PC-3 (cell line): Measurements from ENCODE around the gene NANS. TPM values are rescaled to one million over a fixed set of nuclear protein-coding genes. Genes with fewer than 3 reads are reported as not detected.

Experiments
- ATAC-seq: fragments of 200-7000 bp; cut with Tn5 transposase; 2 replicates; pipeline ENCODE4 v1.9.1; 2020; ENCODE audit warnings: mild to moderate bottlenecking, moderate library complexity
- BruUV-seq: library from RNA; stranded (reverse); fragments of 400-500 nt; replicated peaks from 2 replicates; lab custom pipeline; 2021; lab: Mats Ljungman, UMichigan
- CTCF ChIA-PET: fragments of 300-600 bp; sonication (Branson Sonifier 250); formaldehyde crosslinking; loops from one replicate; lab custom pipeline; 2022; ENCODE audit warnings: antibody characterized with exemption; lab: Charles Lee
- POLR2A ChIA-PET: fragments of 300-600 bp; sonication (Branson Sonifier 250); formaldehyde crosslinking; loops from one replicate; lab custom pipeline; 2022; ENCODE audit warnings: antibody characterized with exemption; ENCODE audit not compliant: unreplicated experiment; lab: Charles Lee
- DNase-seq: peaks from one replicate; pipeline ENCODE4 v3.0.0-alpha.2; 2015
- H2AFZ ChIP-seq: fragments of 300-600 bp; sonication (generic); 2 replicates; pipeline ENCODE4 v1.6.0; 2016; ENCODE audit warnings: antibody characterized with exemption, low read length
- H3F3A ChIP-seq: fragments of 300-600 bp; sonication (generic); one replicate; pipeline ENCODE4 v1.6.0; 2017; ENCODE audit warnings: antibody characterized with exemption, low read length, control low read depth, mild to moderate bottlenecking; ENCODE audit not compliant: unreplicated experiment
- H3K27ac ChIP-seq: fragments of 300-600 bp; sonication (generic); 2 replicates; pipeline ENCODE4 v1.5.1; 2016; ENCODE audit warnings: mild to moderate bottlenecking, low read length
- H3K27me3 ChIP-seq: fragments of 300-600 bp; sonication (generic); 2 replicates; pipeline ENCODE4 v1.6.1; 2016; ENCODE audit warnings: low read length, mixed read lengths
- H3K36me3 ChIP-seq: fragments of 300-600 bp; sonication (generic); 2 replicates; pipeline ENCODE4 v1.6.1; 2016; ENCODE audit warnings: low read depth, mixed run types, low read length, mixed read lengths
- H3K4me1 ChIP-seq: fragments of 300-600 bp; sonication (generic); 2 replicates; pipeline ENCODE4 v1.5.1; 2016; ENCODE audit warnings: low read length; ENCODE audit not compliant: insufficient read depth
- H3K4me2 ChIP-seq: fragments of 300-600 bp; sonication (generic); 2 replicates; pipeline ENCODE4 v1.6.0; 2016; ENCODE audit warnings: low read length
- H3K4me3 ChIP-seq: fragments of 300-600 bp; sonication (generic); 2 replicates; pipeline ENCODE4 v1.5.1; 2016; ENCODE audit warnings: mild to moderate bottlenecking, low read length, mixed read lengths
- H3K79me2 ChIP-seq: fragments of 300-600 bp; sonication (generic); 2 replicates; pipeline ENCODE4 v1.6.1; 2017; ENCODE audit warnings: low read length, mixed read lengths
- H3K9ac ChIP-seq: fragments of 300-600 bp; sonication (generic); 2 replicates; pipeline ENCODE4 v1.6.0; 2016; ENCODE audit warnings: mild to moderate bottlenecking, low read length
- H3K9me2 ChIP-seq: fragments of 300-600 bp; sonication (generic); replicated peaks from 2 replicates; pipeline ENCODE4 v1.6.1; 2016; ENCODE audit warnings: mixed run types, low read length, mixed read lengths
- H3K9me3 ChIP-seq: fragments of 300-600 bp; sonication (generic); 2 replicates; pipeline ENCODE4 v1.6.1; 2016; ENCODE audit warnings: low read length, mixed read lengths
- H4K20me1 ChIP-seq: fragments of 300-600 bp; sonication (generic); 2 replicates; pipeline ENCODE4 v1.6.1; 2016; ENCODE audit warnings: low read length, mixed read lengths
- CTCF ChIP-seq: fragments of 300-600 bp; sonication (generic); conservative IDR thresholded peaks from 2 replicates; pipeline ENCODE4 v1.5.1; 2017; ENCODE audit warnings: antibody characterized with exemption, low read depth, mild to moderate bottlenecking, low read length
- EZH2 ChIP-seq: fragments of 300-600 bp; sonication (generic); IDR thresholded peaks from one replicate; pipeline ENCODE4 v1.6.1; 2017; ENCODE audit warnings: antibody characterized with exemption, mild to moderate bottlenecking, low read length; ENCODE audit not compliant: unreplicated experiment
- EZH2phosphoT487 ChIP-seq: fragments of 300-600 bp; sonication (generic); IDR thresholded peaks from 2 replicates; pipeline ENCODE4 v1.6.1; 2018; ENCODE audit warnings: mild to moderate bottlenecking, antibody characterized with exemption, low read length, borderline replicate concordance
- intact Hi-C: fragments of 100-400 bp; cut with micrococcal nuclease; formaldehyde crosslinking; loops from 2 replicates; pipeline ENCODE4 v1.9.0; 2023
- total RNA-seq: library from RNA; depleted of rRNA; stranded (reverse); fragments of >200 nt; gene quantifications from 2 replicates; pipeline ENCODE4 v1.2.3, GENCODE V29; 2014

Gene NANS
- total RNA-seq, 1 experiment from 2014 or later, result 93.0 TPM

GRCh38 chr9:98104445-98104881, 47.9 kb downstream of the NANS start:
- no peak for ATAC-seq
- CTCF ChIA-PET, result no interaction called here
- H2AFZ ChIP-seq, result no peak overlapping the region
- H3K9me3 ChIP-seq, result peaks cover 12% of the 10 kb centered on the region; the same call in 1 of the 2 replicates
- no peak for TF ChIP-seq EZH2
- TF ChIP-seq CTCF, result no peak
- no peak for TF ChIP-seq EZH2phosphoT487
- no peaks in the 10 kb centered on the region for H3K9me2 ChIP-seq
- no peaks in the 10 kb centered on the region for H3F3A ChIP-seq
- H4K20me1 ChIP-seq, result no peaks in the 10 kb centered on the region
- H3K27me3 ChIP-seq, result no peaks in the 10 kb centered on the region
- H3K4me3 ChIP-seq, result no peak overlapping the region
- intact Hi-C loops, result no loop called here
- H3K4me1 ChIP-seq, result no peaks in the 10 kb centered on the region
- peaks cover 29% of the 10 kb centered on the region for H3K36me3 ChIP-seq
- no peak for DNase-seq
- POLR2A ChIA-PET, result no interaction called here
- no peak overlapping the region for H3K27ac ChIP-seq
- no peak overlapping the region for H3K9ac ChIP-seq
- BruUV-seq, result no TSS peak
- no peaks in the 10 kb centered on the region for H3K79me2 ChIP-seq
- H3K4me2 ChIP-seq, result no peak overlapping the region

- CTCF ChIA-PET, result no interaction called here
- H3K27ac ChIP-seq, result no peak overlapping the region
- H3K36me3 ChIP-seq, result peaks cover 29% of the 10 kb centered on the region
- DNase-seq (no peak), ATAC-seq (no peak)
- no peaks in the 10 kb centered on the region for H3F3A ChIP-seq
- no TSS peak for BruUV-seq
- H4K20me1 ChIP-seq, result no peaks in the 10 kb centered on the region
- H3K4me1 ChIP-seq, result no peaks in the 10 kb centered on the region
- TF ChIP-seq CTCF (no peak), EZH2 (no peak)
- POLR2A ChIA-PET, result no interaction called here
- no peaks in the 10 kb centered on the region for H3K79me2 ChIP-seq
- no peaks in the 10 kb centered on the region for H3K27me3 ChIP-seq
- H3K9me3 ChIP-seq, result peaks cover 12% of the 10 kb centered on the region; the same call in 1 of the 2 replicates
- H3K9me2 ChIP-seq, result no peaks in the 10 kb centered on the region
- no peak overlapping the region for H2AFZ ChIP-seq
- H3K9ac ChIP-seq, result no peak overlapping the region
- H3K4me2 ChIP-seq, result no peak overlapping the region
- intact Hi-C loops, result no loop called here
- H3K4me3 ChIP-seq, result no peak overlapping the region
Observed at GRCh38 chr9:98105006-98105405, 48.5 kb downstream of the NANS start.

GRCh38 chr9:98107926-98108325, 51.4 kb downstream of the NANS start:
- ChIA-PET POLR2A (no interaction called here), CTCF (no interaction called here)
- H4K20me1 ChIP-seq, result no peaks in the 10 kb centered on the region
- H2AFZ ChIP-seq, result no peak overlapping the region
- H3K27me3 ChIP-seq, result no peaks in the 10 kb centered on the region
- H3K27ac ChIP-seq, result no peak overlapping the region
- H3K4me1 ChIP-seq, result no peaks in the 10 kb centered on the region
- intact Hi-C loops, result no loop called here
- no peak overlapping the region for H3K4me3 ChIP-seq
- H3K9me2 ChIP-seq, result no peaks in the 10 kb centered on the region
- no peaks in the 10 kb centered on the region for H3F3A ChIP-seq
- no TSS peak for BruUV-seq
- ATAC-seq, result no peak
- H3K9ac ChIP-seq, result no peak overlapping the region
- H3K79me2 ChIP-seq, result no peaks in the 10 kb centered on the region
- TF ChIP-seq EZH2phosphoT487, result no peak
- TF ChIP-seq EZH2, result no peak
- TF ChIP-seq CTCF, result no peak
- no peak for DNase-seq
- H3K4me2 ChIP-seq, result no peak overlapping the region
- H3K9me3 ChIP-seq, result peaks cover 12% of the 10 kb centered on the region; the same call in 1 of the 2 replicates
- peaks cover 29% of the 10 kb centered on the region for H3K36me3 ChIP-seq
